IMR-90 (cell line): ENCODE data around the gene RUBCN.
"Not testable (repeated sequence)": the region's sequence is repeated elsewhere in the genome, so short reads cannot be mapped to it uniquely, and the experiment has no call there.

Source experiments
- CEBPB ChIP-seq: IDR thresholded peaks from 2 replicates; pipeline ENCODE4 v1.6.1; 2012; ENCODE audit warnings: low read depth, low read length, improper control_type of control experiment
- ELK1 ChIP-seq: fragments of 150-350 bp; IDR thresholded peaks from 2 replicates; pipeline ENCODE4 v1.6.1; 2016; ENCODE audit warnings: low read depth, mild to moderate bottlenecking, low read length, moderate library complexity, borderline replicate concordance
- FOS ChIP-seq: fragments of 150-350 bp; IDR thresholded peaks from 2 replicates; pipeline ENCODE4 v1.6.1; 2016; ENCODE audit warnings: low read depth, low read length
- MAFK ChIP-seq: IDR thresholded peaks from 2 replicates; pipeline ENCODE4 v1.6.1; 2012; ENCODE audit warnings: low read depth, low read length, improper control_type of control experiment
- MXI1 ChIP-seq: IDR thresholded peaks from 2 replicates; pipeline ENCODE4 v1.6.1; 2012; ENCODE audit warnings: low read depth, mild to moderate bottlenecking, low read length, moderate library complexity, borderline replicate concordance
- NFE2L2 ChIP-seq: fragments of 150-350 bp; IDR thresholded peaks from 2 replicates; pipeline ENCODE4 v1.6.1; 2016; ENCODE audit warnings: low read depth, mild to moderate bottlenecking, low read length
- POLR2A ChIP-seq: IDR thresholded peaks from 2 replicates; pipeline ENCODE4 v1.6.1; 2012; ENCODE audit warnings: mild to moderate bottlenecking, low read depth, low read length
- RAD21 ChIP-seq: IDR thresholded peaks from 2 replicates; pipeline ENCODE4 v1.6.1; 2012; ENCODE audit warnings: low read length, improper control_type of control experiment
- RFX5 ChIP-seq: IDR thresholded peaks from 2 replicates; pipeline ENCODE4 v1.8.0; 2012; ENCODE audit warnings: low read depth, mild to moderate bottlenecking, low read length, moderate library complexity
- TF ChIP-seq, protein P1 (sequence below): fragments of 150-350 bp; IDR thresholded peaks from 2 replicates; pipeline ENCODE4 v1.6.1; 2017; ENCODE audit warnings: mild to moderate bottlenecking, antibody characterized with exemption, low read length, low read depth
- TF ChIP-seq, protein P2 (sequence below): conservative IDR thresholded peaks from 2 replicates; pipeline ENCODE4 v1.5.1; 2012; ENCODE audit warnings: mild to moderate bottlenecking, low read depth, low read length, improper control_type of control experiment

- TF ChIP-seq, protein P1, sequence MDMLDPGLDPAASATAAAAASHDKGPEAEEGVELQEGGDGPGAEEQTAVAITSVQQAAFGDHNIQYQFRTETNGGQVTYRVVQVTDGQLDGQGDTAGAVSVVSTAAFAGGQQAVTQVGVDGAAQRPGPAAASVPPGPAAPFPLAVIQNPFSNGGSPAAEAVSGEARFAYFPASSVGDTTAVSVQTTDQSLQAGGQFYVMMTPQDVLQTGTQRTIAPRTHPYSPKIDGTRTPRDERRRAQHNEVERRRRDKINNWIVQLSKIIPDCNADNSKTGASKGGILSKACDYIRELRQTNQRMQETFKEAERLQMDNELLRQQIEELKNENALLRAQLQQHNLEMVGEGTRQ = not testable (repeated sequence)
- TF ChIP-seq POLR2A, MXI1, RAD21, FOS, CEBPB, NFE2L2, RFX5, MAFK, ELK1: not testable (repeated sequence)
- TF ChIP-seq, protein P2, sequence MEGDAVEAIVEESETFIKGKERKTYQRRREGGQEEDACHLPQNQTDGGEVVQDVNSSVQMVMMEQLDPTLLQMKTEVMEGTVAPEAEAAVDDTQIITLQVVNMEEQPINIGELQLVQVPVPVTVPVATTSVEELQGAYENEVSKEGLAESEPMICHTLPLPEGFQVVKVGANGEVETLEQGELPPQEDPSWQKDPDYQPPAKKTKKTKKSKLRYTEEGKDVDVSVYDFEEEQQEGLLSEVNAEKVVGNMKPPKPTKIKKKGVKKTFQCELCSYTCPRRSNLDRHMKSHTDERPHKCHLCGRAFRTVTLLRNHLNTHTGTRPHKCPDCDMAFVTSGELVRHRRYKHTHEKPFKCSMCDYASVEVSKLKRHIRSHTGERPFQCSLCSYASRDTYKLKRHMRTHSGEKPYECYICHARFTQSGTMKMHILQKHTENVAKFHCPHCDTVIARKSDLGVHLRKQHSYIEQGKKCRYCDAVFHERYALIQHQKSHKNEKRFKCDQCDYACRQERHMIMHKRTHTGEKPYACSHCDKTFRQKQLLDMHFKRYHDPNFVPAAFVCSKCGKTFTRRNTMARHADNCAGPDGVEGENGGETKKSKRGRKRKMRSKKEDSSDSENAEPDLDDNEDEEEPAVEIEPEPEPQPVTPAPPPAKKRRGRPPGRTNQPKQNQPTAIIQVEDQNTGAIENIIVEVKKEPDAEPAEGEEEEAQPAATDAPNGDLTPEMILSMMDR = not testable (repeated sequence)
Observed at GRCh38 chr3:197664414-197665141, 72.1 kb downstream of the RUBCN start.
